Activated CD8-positive, alpha-beta memory T cell treated with anti-CD3 and anti-CD28 coated beads for 24 hours (primary cell): ENCODE results near the gene POU2AF3.

ENCODE experiments used
- DNase-seq: peaks from one replicate; pipeline ENCODE4 v3.0.0-alpha.2; 2020

Gene POU2AF3

GRCh38 chr11:111353776-111354600, 55.6 kb downstream of the POU2AF3 start:
- no peak for DNase-seq

GRCh38 chr11:111354601-111354891, 56.2 kb downstream of the POU2AF3 start:
- DNase-seq = no peak

- DNase-seq = no peak
Measured at GRCh38 chr11:111355101-111355500, 56.8 kb downstream of the POU2AF3 start.

GRCh38 chr11:111355956-111356659, 57.8 kb downstream of the POU2AF3 start:
- no peak for DNase-seq

GRCh38 chr11:111356660-111357048, 58.3 kb downstream of the POU2AF3 start:
- no peak for DNase-seq

GRCh38 chr11:111357150-111358037, 59.0 kb downstream of the POU2AF3 start:
- no peak for DNase-seq
